ENCODE results near the gene EMD.

EMD gene

DNA sequence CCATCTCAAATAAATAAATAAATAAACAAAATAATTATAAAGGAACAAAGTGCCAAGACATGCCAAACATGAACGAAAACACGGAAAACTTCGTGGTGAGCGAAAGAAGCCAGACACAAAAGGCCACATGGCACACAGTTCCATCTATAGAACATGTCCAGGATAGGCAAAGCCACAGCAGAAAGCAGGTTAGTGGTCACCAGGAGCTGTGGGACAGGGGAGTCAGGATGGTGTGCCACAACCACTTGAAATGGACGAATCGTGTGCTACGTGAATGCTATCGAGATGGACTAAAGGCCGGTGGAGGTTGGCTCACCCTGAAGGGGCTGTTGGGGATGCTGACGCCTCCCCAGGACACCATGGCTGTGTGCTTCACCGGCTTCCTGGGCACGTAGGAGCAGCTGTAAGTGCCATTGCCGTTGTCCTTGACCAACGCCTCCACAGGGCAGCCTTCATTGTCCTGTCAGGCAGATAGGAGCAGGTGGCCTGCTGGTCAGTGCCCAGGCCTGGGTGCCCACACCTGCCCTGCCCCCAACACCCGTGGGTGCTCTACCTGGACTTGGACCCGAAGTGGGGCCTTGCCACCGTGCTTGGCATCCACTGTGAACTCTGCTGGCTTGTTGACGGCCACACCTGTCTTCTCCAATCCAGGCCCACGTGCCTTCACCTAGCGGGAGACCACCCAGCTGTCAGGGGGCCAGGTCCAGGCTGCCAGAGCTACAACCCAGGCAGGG is 15.2 kb upstream of the EMD start:
- no peaks in the 10 kb centered on the region for H3K27me3 ChIP-seq (ENCODE audit: control insufficient read depth, insufficient read depth, low read length, poor library complexity, severe bottlenecking)
- no peaks in the 10 kb centered on the region for H3K9me3 ChIP-seq (ENCODE audit: control insufficient read depth, low read length)
- no peak overlapping the region for H3K4me3 ChIP-seq (ENCODE audit: insufficient read depth, low read depth, low read length)
- 96% methylated on average over 20 of the region's 20 CpGs for WGBS, 2 experiments
- H3K4me1 ChIP-seq (ENCODE audit: control insufficient read depth, insufficient read depth, low read length), result no peaks in the 10 kb centered on the region
- no peak overlapping the region for H3K27ac ChIP-seq (ENCODE audit: insufficient read depth, low read depth, low read length, poor library complexity, severe bottlenecking)
- peaks cover 62% of the 10 kb centered on the region for H3K36me3 ChIP-seq (ENCODE audit: control insufficient read depth, insufficient read depth, low read length)

DNA sequence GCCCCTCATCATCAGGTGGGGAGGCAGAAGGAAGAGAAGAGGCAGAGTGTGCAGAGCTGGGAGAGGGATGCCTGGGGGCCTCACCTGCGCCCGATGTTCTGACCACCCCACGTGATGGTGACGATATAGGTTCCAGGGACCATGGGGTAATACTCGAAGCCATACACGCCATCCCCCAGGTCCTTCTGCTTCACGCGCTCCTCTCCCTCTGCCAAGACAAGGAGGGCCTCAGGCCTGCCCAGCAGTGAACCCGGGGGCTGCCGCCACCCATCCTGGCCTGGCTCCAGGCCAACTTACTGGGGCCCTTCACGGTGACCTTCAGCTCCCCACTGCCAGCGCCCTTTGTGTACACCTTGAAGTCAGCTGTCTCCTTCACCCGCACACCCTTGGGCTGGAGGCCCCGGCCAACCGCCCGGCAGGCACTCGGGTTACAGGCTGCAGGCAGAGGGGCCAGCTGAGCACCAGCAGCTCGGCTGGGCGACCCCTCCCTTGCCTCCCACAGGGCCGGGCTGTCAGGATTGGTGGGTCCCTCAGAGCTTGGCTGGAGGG is 14.0 kb upstream of the EMD start:
- no peak overlapping the region for H3K4me3 ChIP-seq (ENCODE audit: insufficient read depth, low read depth, low read length)
- peaks cover 51% of the 10 kb centered on the region for H3K36me3 ChIP-seq (ENCODE audit: control insufficient read depth, insufficient read depth, low read length)
- no peaks in the 10 kb centered on the region for H3K27me3 ChIP-seq (ENCODE audit: control insufficient read depth, insufficient read depth, low read length, poor library complexity, severe bottlenecking)
- WGBS, 2 experiments, result 94 to 95% methylated on average over 20 of the region's 20 CpGs
- H3K27ac ChIP-seq (ENCODE audit: insufficient read depth, low read depth, low read length, poor library complexity, severe bottlenecking), result no peak overlapping the region
- H3K9me3 ChIP-seq (ENCODE audit: control insufficient read depth, low read length), result no peaks in the 10 kb centered on the region
- no peaks in the 10 kb centered on the region for H3K4me1 ChIP-seq (ENCODE audit: control insufficient read depth, insufficient read depth, low read length)

DNA sequence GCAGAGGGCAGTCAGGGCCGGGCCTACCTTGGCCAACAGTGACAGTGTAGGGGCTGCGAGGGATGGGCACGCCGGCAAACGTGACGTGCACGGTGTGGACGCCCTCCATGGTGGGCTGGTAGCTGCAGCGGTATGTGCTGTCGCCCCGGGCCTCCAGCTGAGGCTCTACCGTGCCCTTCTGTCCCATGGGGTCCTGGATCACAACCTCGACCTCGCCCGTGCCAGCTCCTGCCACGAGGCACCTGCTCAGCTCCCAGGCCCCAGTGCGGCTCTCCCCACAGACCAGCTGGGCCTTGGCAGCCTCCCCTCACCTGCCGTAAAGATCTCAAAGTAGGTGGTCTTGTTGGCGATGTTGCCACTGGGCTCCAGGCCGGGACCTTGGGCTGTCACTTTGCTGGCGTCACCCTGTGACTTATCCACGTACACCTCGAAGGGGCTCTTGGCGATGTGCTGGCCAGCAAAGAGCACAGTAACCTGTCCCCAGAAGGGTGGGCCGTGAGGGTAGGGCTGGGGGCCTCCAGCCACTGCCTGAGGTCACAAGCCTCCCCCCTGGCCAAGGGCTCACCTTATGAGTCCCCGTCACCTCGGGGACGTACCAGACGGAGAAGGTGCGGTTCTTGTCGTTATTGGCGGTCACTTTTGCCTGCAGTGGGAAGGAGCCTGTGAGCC is 13.0 kb upstream of the EMD start:
- Histone ChIP-seq H3K27me3 (ENCODE audit: control insufficient read depth, insufficient read depth, low read length, poor library complexity, severe bottlenecking) (no peaks in the 10 kb centered on the region), H3K4me1 (ENCODE audit: control insufficient read depth, insufficient read depth, low read length) (no peaks in the 10 kb centered on the region), H3K4me3 (ENCODE audit: insufficient read depth, low read depth, low read length) (no peak overlapping the region), H3K27ac (ENCODE audit: insufficient read depth, low read depth, low read length, poor library complexity, severe bottlenecking) (no peak overlapping the region), H3K36me3 (ENCODE audit: control insufficient read depth, insufficient read depth, low read length) (peaks cover 45% of the 10 kb centered on the region), H3K9me3 (ENCODE audit: control insufficient read depth, low read length) (no peaks in the 10 kb centered on the region)
- WGBS, 2 experiments, result 97 to 98% methylated on average over 32 of the region's 32 CpGs

DNA sequence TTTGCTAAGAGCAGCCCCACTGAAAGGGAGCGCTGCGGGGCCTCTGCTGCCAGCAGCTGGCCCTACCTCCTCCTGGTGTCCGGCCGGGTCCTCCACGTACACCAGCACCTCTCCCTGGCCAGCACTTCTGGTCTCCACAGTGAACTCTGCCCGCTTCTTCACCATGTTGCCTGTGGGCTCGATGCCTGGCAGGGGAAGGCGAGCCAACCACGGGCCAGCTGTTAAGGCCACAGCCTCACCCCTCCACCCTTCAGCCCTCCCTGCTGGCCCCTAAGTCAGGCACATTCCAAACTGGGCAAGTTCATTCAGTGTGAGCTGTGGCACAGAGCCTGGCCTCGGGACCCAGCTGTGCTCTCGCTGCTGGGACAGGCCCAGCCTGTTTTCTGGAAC is 12.4 kb upstream of the EMD start:
- WGBS, 2 experiments, result 96 to 97% methylated on average over 11 of the region's 11 CpGs
- H3K4me3 ChIP-seq (ENCODE audit: insufficient read depth, low read depth, low read length), result no peak overlapping the region
- H3K36me3 ChIP-seq (ENCODE audit: control insufficient read depth, insufficient read depth, low read length), result peaks cover 40% of the 10 kb centered on the region
- no peak overlapping the region for H3K27ac ChIP-seq (ENCODE audit: insufficient read depth, low read depth, low read length, poor library complexity, severe bottlenecking)
- no peaks in the 10 kb centered on the region for H3K9me3 ChIP-seq (ENCODE audit: control insufficient read depth, low read length)
- H3K27me3 ChIP-seq (ENCODE audit: control insufficient read depth, insufficient read depth, low read length, poor library complexity, severe bottlenecking), result peaks cover 2% of the 10 kb centered on the region
- no peaks in the 10 kb centered on the region for H3K4me1 ChIP-seq (ENCODE audit: control insufficient read depth, insufficient read depth, low read length)

DNA sequence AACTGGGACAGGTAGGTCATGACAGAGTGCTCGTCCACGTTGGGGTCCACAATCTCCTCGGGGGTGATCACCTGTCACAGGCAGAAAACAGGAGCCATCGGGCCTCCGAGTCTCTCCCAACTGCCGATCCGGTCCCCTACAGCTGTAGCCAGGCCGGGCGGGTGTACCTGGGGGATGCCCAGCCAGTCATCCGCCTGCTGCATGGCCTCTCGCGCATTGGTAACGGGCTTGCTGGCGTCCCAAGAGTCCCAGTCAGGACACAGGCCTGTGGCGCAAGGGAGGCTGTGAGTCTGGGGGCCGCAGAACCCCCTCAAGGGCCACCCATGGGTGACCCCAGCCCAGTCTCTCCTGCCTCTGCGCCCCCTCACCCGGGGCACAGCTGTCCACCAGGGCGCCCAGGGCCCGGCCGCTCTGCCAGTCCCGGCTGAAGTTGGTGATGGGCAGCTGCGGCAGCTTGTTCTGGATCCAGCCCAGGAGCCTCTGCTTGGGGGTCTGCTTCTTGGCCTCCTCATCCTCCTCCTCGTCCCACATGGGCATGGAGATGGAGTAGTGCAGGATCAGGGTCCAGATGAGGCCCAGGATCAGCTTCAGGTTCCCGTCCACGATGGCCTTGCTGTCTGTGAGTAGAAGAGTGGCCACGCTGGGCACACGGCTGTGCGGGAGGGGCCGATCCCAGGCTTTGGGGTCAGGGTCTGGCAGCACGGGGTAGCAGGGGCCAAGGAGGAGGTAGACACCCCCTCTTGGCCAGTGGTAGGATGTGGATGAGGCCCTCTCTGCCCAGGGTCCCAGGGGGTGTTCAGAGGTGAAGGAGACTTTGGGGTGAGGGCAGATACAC is 11.4 kb upstream of the EMD start:
- Histone ChIP-seq H3K9me3 (ENCODE audit: control insufficient read depth, low read length) (no peaks in the 10 kb centered on the region), H3K27ac (ENCODE audit: insufficient read depth, low read depth, low read length, poor library complexity, severe bottlenecking) (no peak overlapping the region), H3K4me3 (ENCODE audit: insufficient read depth, low read depth, low read length) (peak overlapping the region; percentile 81), H3K27me3 (ENCODE audit: control insufficient read depth, insufficient read depth, low read length, poor library complexity, severe bottlenecking) (peaks cover 11% of the 10 kb centered on the region), H3K36me3 (ENCODE audit: control insufficient read depth, insufficient read depth, low read length) (peaks cover 31% of the 10 kb centered on the region), H3K4me1 (ENCODE audit: control insufficient read depth, insufficient read depth, low read length) (no peaks in the 10 kb centered on the region)
- WGBS, 2 experiments, result 95 to 96% methylated on average over 31 of the region's 31 CpGs

DNA sequence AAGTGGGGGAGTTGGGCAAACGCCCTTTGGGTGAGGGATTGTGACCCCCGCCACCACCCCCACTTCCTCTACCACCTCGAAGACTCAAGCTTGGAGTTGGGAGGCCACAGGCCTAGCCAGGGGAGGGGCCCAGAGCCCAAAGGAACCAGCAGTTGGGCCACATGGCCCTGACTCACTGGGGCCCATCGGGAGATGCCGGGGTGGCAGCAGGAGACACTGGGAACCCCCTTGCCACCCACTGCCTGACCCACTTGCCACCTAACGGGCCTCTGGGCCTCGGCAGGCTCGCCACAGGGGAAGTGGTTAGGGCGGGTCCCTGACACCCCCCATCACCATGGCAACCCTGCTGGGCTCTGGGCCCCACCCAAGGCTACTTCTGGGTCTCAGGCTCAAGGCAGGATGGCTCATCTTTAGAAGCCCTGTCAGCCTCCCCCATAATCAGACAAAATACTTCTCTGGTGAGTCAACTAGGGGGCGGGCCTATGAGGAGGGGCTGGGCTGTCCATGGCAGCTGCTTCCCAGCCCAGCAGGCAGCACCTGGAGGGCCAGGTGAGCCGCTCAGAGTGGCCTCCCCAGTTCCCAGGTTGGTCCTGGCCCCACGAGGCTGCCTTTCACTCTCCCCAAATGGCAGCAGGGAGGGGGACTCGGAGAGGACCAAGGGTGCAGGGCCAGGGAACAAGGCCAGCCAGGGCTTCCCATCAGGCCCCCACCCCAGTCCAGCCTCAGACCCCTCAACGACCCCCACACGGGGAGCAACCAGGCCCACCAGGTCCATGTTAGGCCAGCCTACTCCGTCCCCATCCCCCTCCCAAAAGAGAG is 10.3 kb upstream of the EMD start:
- Histone ChIP-seq H3K27me3 (ENCODE audit: control insufficient read depth, insufficient read depth, low read length, poor library complexity, severe bottlenecking) (peaks cover 14% of the 10 kb centered on the region), H3K36me3 (ENCODE audit: control insufficient read depth, insufficient read depth, low read length) (peaks cover 29% of the 10 kb centered on the region), H3K9me3 (ENCODE audit: control insufficient read depth, low read length) (no peaks in the 10 kb centered on the region), H3K4me3 (ENCODE audit: insufficient read depth, low read depth, low read length) (peak overlapping the region; percentile 81), H3K27ac (ENCODE audit: insufficient read depth, low read depth, low read length, poor library complexity, severe bottlenecking) (peak overlapping the region; percentile 36), H3K4me1 (ENCODE audit: control insufficient read depth, insufficient read depth, low read length) (no peaks in the 10 kb centered on the region)
- 31 to 41% methylated on average over 14 to 16 of the region's 16 CpGs for WGBS, 2 experiments

DNA sequence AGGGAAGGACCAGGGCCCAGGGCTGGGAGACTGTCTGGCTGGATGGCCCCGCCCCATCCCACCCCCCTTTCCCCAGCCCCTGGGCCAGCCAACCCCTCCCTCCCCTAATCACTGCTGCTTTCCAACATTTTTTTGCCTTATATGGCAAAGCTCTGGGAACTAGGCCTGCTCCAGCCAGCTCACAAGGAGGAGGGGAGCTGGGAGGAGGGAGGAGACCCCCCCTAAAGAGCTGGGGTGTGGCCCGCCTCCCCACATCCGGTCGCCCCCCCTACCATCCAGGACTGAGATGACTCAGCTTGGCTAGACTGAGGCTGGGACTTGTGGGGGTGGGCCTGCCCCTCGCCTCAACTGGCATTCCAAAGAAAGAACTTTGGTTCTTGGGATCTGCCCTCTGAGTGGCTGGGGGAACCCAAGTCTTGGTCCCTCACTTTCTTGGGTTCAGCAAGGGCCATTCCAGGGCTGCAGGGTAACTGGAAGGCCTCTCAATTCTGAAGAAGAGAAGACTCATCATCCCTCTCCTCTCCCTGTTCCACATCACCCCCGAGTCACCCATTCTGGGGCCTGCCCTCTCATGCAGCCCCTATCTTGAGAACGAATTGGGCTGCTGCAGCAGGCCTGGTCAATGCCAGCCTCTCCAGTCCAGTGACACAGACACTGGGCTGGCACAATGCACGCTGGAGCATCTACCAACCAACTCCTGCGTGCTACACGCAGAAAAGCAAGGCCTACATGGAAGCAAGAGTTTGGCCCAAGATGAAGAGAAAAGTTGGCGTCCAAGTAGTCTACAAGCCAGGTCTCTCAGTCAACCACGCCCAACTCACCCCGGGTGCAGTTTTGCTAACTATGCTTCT is 9.4 kb upstream of the EMD start:
- H3K27ac ChIP-seq (ENCODE audit: insufficient read depth, low read depth, low read length, poor library complexity, severe bottlenecking), result peak overlapping the region; percentile 80
- 0% methylated on average over 10 to 12 of the region's 13 CpGs for WGBS, 2 experiments
- H3K36me3 ChIP-seq (ENCODE audit: control insufficient read depth, insufficient read depth, low read length), result peaks cover 22% of the 10 kb centered on the region
- no peaks in the 10 kb centered on the region for H3K9me3 ChIP-seq (ENCODE audit: control insufficient read depth, low read length)
- H3K4me3 ChIP-seq (ENCODE audit: insufficient read depth, low read depth, low read length), result peak overlapping the region; percentile 81
- H3K4me1 ChIP-seq (ENCODE audit: control insufficient read depth, insufficient read depth, low read length), result no peaks in the 10 kb centered on the region
- H3K27me3 ChIP-seq (ENCODE audit: control insufficient read depth, insufficient read depth, low read length, poor library complexity, severe bottlenecking), result peaks cover 22% of the 10 kb centered on the region

DNA sequence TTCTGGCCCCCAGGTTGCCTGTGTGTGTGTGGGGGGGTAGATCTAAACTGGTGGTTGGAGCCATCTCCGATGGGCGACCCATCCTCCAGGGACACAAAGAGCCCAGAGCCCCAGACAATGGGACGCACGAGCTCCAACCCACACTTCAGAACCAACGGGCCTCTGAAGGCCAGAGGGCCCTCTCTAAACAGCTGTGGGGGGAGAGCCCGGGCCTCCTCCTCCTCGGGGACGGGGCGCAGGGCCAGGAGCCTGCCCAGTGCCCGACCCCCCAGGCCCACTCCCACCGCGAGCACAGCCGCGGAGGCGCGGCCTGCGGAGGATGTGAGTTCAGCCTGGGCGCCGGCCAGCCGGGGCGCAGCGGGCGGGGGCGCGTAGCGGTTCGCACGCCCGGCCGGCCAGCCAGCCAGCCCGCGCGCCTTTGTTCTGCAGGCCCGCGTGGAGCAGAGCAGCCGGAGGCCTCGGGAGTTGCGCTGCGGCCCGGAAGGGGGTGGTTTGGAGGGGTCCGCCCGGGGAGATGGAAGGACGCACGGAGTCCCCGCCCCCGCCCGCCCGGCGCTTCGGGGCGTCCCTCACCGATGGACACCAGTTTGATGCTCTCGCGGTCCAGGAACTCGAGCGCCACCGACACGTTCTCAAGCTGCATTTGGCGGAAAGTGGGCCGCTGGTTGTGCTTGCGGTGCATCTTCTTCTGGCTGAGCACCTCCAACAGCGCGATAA is 8.6 kb upstream of the EMD start:
- Histone ChIP-seq H3K27me3 (ENCODE audit: control insufficient read depth, insufficient read depth, low read length, poor library complexity, severe bottlenecking) (peaks cover 29% of the 10 kb centered on the region), H3K36me3 (ENCODE audit: control insufficient read depth, insufficient read depth, low read length) (peaks cover 16% of the 10 kb centered on the region), H3K4me3 (ENCODE audit: insufficient read depth, low read depth, low read length) (peak overlapping the region; percentile 81), H3K4me1 (ENCODE audit: control insufficient read depth, insufficient read depth, low read length) (no peaks in the 10 kb centered on the region), H3K9me3 (ENCODE audit: control insufficient read depth, low read length) (no peaks in the 10 kb centered on the region), H3K27ac (ENCODE audit: insufficient read depth, low read depth, low read length, poor library complexity, severe bottlenecking) (peak overlapping the region; percentile 80)
- 0 to 1% methylated on average over 63 of the region's 63 CpGs for WGBS, 2 experiments
